OCI-LY1 (cell line): ENCODE data around the gene CNTN2.

Experiments
- H2AFZ ChIP-seq: fragments of 200-600 bp; sonication (generic), shearing (Covaris generic); 2 replicates; pipeline ENCODE4 v1.6.0; 2014; ENCODE audit warnings: antibody characterized with exemption, mild to moderate bottlenecking, low read length
- H3F3A ChIP-seq: fragments of 200-600 bp; sonication (generic), shearing (Covaris generic); 2 replicates; pipeline ENCODE4 v1.6.0; 2014; ENCODE audit warnings: mild to moderate bottlenecking, antibody characterized with exemption, low read length, moderate library complexity; ENCODE audit not compliant: insufficient read depth
- H3K27ac ChIP-seq: fragments of 200-600 bp; sonication (generic); 2 replicates; pipeline ENCODE4 v1.5.1; 2014; ENCODE audit warnings: low read length, mixed run types, mild to moderate bottlenecking, low read depth; ENCODE audit not compliant: poor library complexity, severe bottlenecking
- H3K27me3 ChIP-seq: fragments of 200-600 bp; sonication (generic); 2 replicates; pipeline ENCODE4 v1.6.0; 2014; ENCODE audit warnings: antibody characterized with exemption, mild to moderate bottlenecking, low read length, moderate library complexity; ENCODE audit not compliant: insufficient read depth
- H3K36me3 ChIP-seq: fragments of 200-600 bp; sonication (generic); 2 replicates; pipeline ENCODE4 v1.6.1; 2014; ENCODE audit warnings: mild to moderate bottlenecking, antibody characterized with exemption, low read length, moderate library complexity, mixed read lengths; ENCODE audit not compliant: insufficient read depth
- H3K4me1 ChIP-seq: fragments of 200-600 bp; sonication (generic); 2 replicates; pipeline ENCODE4 v1.5.1; 2014; ENCODE audit warnings: mild to moderate bottlenecking, low read length, moderate library complexity; ENCODE audit not compliant: insufficient read depth, severe bottlenecking
- H3K4me2 ChIP-seq: fragments of 200-600 bp; sonication (generic), shearing (Covaris generic); 2 replicates; pipeline ENCODE4 v1.6.1; 2014; ENCODE audit warnings: low read length
- H3K4me3 ChIP-seq: fragments of 200-600 bp; sonication (generic); 2 replicates; pipeline ENCODE4 v1.5.1; 2014; ENCODE audit warnings: low read length, low read depth, mild to moderate bottlenecking, mixed read lengths; ENCODE audit not compliant: poor library complexity, severe bottlenecking
- H3K79me2 ChIP-seq: fragments of 200-600 bp; shearing (Covaris generic); 2 replicates; pipeline ENCODE4 v1.6.1; 2016; ENCODE audit warnings: mixed run types, low read length, mixed read lengths; ENCODE audit not compliant: insufficient read depth
- H3K9ac ChIP-seq: fragments of 200-600 bp; sonication (generic), shearing (Covaris generic); 2 replicates; pipeline ENCODE4 v1.6.1; 2014; ENCODE audit warnings: mild to moderate bottlenecking, low read length, mixed read lengths
- H3K9me2 ChIP-seq: fragments of 200-600 bp; sonication (generic), shearing (Covaris generic); 2 replicates; pipeline ENCODE4 v1.6.1; 2014; ENCODE audit warnings: low read depth, mild to moderate bottlenecking, low read length, mixed read lengths
- H3K9me3 ChIP-seq: fragments of 200-600 bp; shearing (Covaris generic); 2 replicates; pipeline ENCODE4 v1.6.1; 2014; ENCODE audit warnings: low read length, mixed read lengths
- H4K20me1 ChIP-seq: fragments of 200-600 bp; sonication (generic), shearing (Covaris generic); 2 replicates; pipeline ENCODE4 v1.6.0; 2016; ENCODE audit warnings: mild to moderate bottlenecking, low read length; ENCODE audit not compliant: insufficient read depth
- EZH2 ChIP-seq: fragments of 200-600 bp; sonication (generic), shearing (Covaris generic); IDR thresholded peaks from 2 replicates; pipeline ENCODE4 v1.8.0; 2017; ENCODE audit warnings: borderline replicate concordance, mixed run types, mild to moderate bottlenecking, antibody characterized with exemption, low read length, moderate library complexity, mixed read lengths
- TF ChIP-seq, protein P1 (sequence below): fragments of 200-600 bp; sonication (generic), shearing (Covaris generic); IDR thresholded peaks from 2 replicates; pipeline ENCODE4 v1.5.1; 2017; ENCODE audit warnings: mild to moderate bottlenecking, antibody characterized with exemption, low read length, moderate library complexity, mixed read lengths

Gene CNTN2

DNA sequence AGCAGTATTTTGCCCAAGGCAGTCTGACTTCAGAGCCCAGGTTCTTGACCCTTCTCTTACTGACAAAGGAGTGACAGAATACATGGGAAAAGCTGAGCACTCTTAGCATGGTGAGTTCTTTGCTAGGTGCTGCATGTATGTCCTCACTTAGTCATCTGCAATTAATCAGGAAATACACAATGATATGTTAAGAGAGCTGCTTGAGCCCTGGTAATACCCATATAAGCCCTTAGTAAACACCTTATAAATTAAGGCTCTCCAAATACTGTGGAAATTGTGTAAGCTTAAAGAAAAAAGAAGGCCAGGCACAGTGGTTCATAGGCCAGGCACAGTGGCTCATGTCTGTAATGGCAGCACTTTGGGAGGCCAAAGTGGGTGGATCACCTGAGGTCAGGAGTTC is 55.2 kb downstream of the CNTN2 start:
- H2AFZ ChIP-seq: no peak overlapping the region
- H3K79me2 ChIP-seq: no peaks in the 10 kb centered on the region
- H3K4me2 ChIP-seq: no peak overlapping the region
- no peaks in the 10 kb centered on the region for H4K20me1 ChIP-seq
- H3F3A ChIP-seq: no peaks in the 10 kb centered on the region
- TF ChIP-seq, protein P1, sequence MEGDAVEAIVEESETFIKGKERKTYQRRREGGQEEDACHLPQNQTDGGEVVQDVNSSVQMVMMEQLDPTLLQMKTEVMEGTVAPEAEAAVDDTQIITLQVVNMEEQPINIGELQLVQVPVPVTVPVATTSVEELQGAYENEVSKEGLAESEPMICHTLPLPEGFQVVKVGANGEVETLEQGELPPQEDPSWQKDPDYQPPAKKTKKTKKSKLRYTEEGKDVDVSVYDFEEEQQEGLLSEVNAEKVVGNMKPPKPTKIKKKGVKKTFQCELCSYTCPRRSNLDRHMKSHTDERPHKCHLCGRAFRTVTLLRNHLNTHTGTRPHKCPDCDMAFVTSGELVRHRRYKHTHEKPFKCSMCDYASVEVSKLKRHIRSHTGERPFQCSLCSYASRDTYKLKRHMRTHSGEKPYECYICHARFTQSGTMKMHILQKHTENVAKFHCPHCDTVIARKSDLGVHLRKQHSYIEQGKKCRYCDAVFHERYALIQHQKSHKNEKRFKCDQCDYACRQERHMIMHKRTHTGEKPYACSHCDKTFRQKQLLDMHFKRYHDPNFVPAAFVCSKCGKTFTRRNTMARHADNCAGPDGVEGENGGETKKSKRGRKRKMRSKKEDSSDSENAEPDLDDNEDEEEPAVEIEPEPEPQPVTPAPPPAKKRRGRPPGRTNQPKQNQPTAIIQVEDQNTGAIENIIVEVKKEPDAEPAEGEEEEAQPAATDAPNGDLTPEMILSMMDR: no peak
- TF ChIP-seq EZH2: no peak
- H3K9me3 ChIP-seq: no peaks in the 10 kb centered on the region
- no peaks in the 10 kb centered on the region for H3K4me1 ChIP-seq
- H3K36me3 ChIP-seq: peaks cover 94% of the 10 kb centered on the region
- no peak overlapping the region for H3K9ac ChIP-seq
- no peaks in the 10 kb centered on the region for H3K27me3 ChIP-seq
- H3K27ac ChIP-seq: no peak overlapping the region
- H3K9me2 ChIP-seq: no peaks in the 10 kb centered on the region
- H3K4me3 ChIP-seq: no peak overlapping the region

DNA sequence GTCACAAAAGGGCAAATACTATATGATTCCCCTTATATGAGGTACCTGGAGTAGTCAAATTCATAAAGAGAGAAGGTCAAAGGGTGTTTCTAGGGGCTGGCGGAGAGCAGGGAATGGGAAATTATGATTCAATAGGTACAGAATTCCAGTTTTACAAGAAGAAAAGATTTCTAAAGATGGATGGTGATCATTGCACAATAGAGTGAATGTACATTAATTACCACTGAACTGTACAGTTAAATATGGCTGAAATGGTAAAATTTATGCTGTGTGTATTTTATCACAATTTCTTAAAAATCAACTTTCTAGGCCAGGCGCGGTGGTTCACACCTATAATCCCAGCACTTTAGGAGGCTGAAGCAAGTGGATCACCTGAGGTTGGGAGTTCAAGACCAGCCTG is 59.4 kb downstream of the CNTN2 start:
- Histone ChIP-seq H3K9me3 (no peaks in the 10 kb centered on the region), H3K79me2 (no peaks in the 10 kb centered on the region), H3K4me2 (no peak overlapping the region), H3F3A (no peaks in the 10 kb centered on the region), H4K20me1 (no peaks in the 10 kb centered on the region), H3K27ac (no peak overlapping the region), H3K4me3 (no peak overlapping the region), H2AFZ (no peak overlapping the region), H3K36me3 (peaks cover 94% of the 10 kb centered on the region), H3K4me1 (no peaks in the 10 kb centered on the region), H3K27me3 (no peaks in the 10 kb centered on the region), H3K9ac (no peak overlapping the region), H3K9me2 (no peaks in the 10 kb centered on the region)
- TF ChIP-seq EZH2: no peak
- TF ChIP-seq, protein P1: no peak

DNA sequence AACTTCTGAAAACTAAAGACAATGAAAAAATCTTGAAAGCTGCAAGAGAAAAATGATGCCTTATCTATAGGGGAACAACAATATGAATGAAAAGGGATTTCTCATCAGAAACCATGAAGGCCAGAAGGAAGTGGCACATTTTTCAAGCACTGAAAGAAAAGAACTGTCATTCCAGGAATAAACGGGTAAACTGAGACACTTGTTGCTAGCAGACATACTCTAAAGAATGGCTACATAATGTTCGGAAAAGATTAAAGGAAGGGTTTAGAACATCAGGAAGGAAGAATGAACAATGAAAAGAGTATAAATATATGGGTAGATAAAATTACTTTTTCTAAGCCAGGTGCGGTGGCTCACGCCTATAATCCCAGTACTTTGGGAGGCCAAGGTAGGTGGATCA is 64.3 kb downstream of the CNTN2 start:
- no peak overlapping the region for H3K27ac ChIP-seq
- no peak overlapping the region for H3K4me2 ChIP-seq
- no peaks in the 10 kb centered on the region for H3K9me2 ChIP-seq
- H2AFZ ChIP-seq: no peak overlapping the region
- H3K9me3 ChIP-seq: no peaks in the 10 kb centered on the region
- H3K4me3 ChIP-seq: no peak overlapping the region
- TF ChIP-seq, protein P1: no peak
- TF ChIP-seq EZH2: no peak
- no peaks in the 10 kb centered on the region for H3K27me3 ChIP-seq
- H3F3A ChIP-seq: no peaks in the 10 kb centered on the region
- peaks cover 65% of the 10 kb centered on the region for H3K36me3 ChIP-seq
- H4K20me1 ChIP-seq: no peaks in the 10 kb centered on the region
- no peak overlapping the region for H3K9ac ChIP-seq
- H3K79me2 ChIP-seq: no peaks in the 10 kb centered on the region
- no peaks in the 10 kb centered on the region for H3K4me1 ChIP-seq
